Measurements from ENCODE around the gene ELP4. TPM values are rescaled to one million over a fixed set of nuclear protein-coding genes. Genes with fewer than 3 reads are reported as not detected.

Gene ELP4
- total and polyA plus RNA-seq, 3 experiments from 2014 or later: 18.4 to 23.2 (median 20.5) TPM

- Mint-ChIP-seq H3K4me1 (no peaks in the 10 kb centered on the region), H3K4me3 (no peak overlapping the region), H3K9me3 (no peaks in the 10 kb centered on the region), H3K27me3 (no peaks in the 10 kb centered on the region), H3K36me3 (peaks cover 12 to 26% (median 15%) of the 10 kb centered on the region in 3 donors), H3K27ac (peak overlapping the region in 1 of 8 donors; percentile 40)
- Histone ChIP-seq H3K27ac (ENCODE audit: low read depth, low read length) (no peak overlapping the region), H3K27me3 (ENCODE audit: insufficient read depth, low read length, poor library complexity, severe bottlenecking) (no peaks in the 10 kb centered on the region), H3K9me3 (ENCODE audit: low read length) (no peaks in the 10 kb centered on the region), H3K36me3 (ENCODE audit: insufficient read depth, low read length) (no peaks in the 10 kb centered on the region), H3K4me3 (ENCODE audit: low read length) (no peak overlapping the region), H3K4me1 (ENCODE audit: insufficient read depth, low read length) (no peaks in the 10 kb centered on the region)
- ChIA-PET POLR2A (no interaction called here), CTCF (no interaction called here)
- DNase-seq: no peak
Measured at GRCh38 chr11:31768749-31769640, 259.4 kb downstream of the ELP4 start.

GRCh38 chr11:31770011-31770700 is 260.6 kb downstream of the ELP4 start:
- Mint-ChIP-seq H3K27me3 (no peaks in the 10 kb centered on the region), H3K27ac (no peak overlapping the region), H3K36me3 (peaks cover 9 to 26% (median 14%) of the 10 kb centered on the region in 3 donors), H3K9me3 (no peaks in the 10 kb centered on the region), H3K4me3 (no peak overlapping the region), H3K4me1 (no peaks in the 10 kb centered on the region)
- POLR2A ChIA-PET: no interaction called here
- Histone ChIP-seq H3K9me3 (ENCODE audit: low read length) (no peaks in the 10 kb centered on the region), H3K4me3 (ENCODE audit: low read length) (no peak overlapping the region), H3K4me1 (ENCODE audit: insufficient read depth, low read length) (no peaks in the 10 kb centered on the region), H3K36me3 (ENCODE audit: insufficient read depth, low read length) (no peaks in the 10 kb centered on the region), H3K27ac (ENCODE audit: low read depth, low read length) (no peak overlapping the region), H3K27me3 (ENCODE audit: insufficient read depth, low read length, poor library complexity, severe bottlenecking) (no peaks in the 10 kb centered on the region)
- no peak for DNase-seq
- CTCF ChIA-PET: no interaction called here

GRCh38 chr11:31772412-31772811 is 262.8 kb downstream of the ELP4 start:
- Histone ChIP-seq H3K9me3 (ENCODE audit: low read length) (no peaks in the 10 kb centered on the region), H3K27me3 (ENCODE audit: insufficient read depth, low read length, poor library complexity, severe bottlenecking) (no peaks in the 10 kb centered on the region), H3K4me1 (ENCODE audit: insufficient read depth, low read length) (no peaks in the 10 kb centered on the region), H3K4me3 (ENCODE audit: low read length) (no peak overlapping the region), H3K36me3 (ENCODE audit: insufficient read depth, low read length) (no peaks in the 10 kb centered on the region), H3K27ac (ENCODE audit: low read depth, low read length) (no peak overlapping the region)
- POLR2A ChIA-PET: no interaction called here
- no peaks in the 10 kb centered on the region for H3K4me1 Mint-ChIP-seq
- CTCF ChIA-PET: no interaction called here
- peaks cover 10 to 28% (median 15%) of the 10 kb centered on the region in 3 donors for H3K36me3 Mint-ChIP-seq
- no peaks in the 10 kb centered on the region for H3K9me3 Mint-ChIP-seq
- H3K27me3 Mint-ChIP-seq: no peaks in the 10 kb centered on the region
- no peak for DNase-seq
- no peak overlapping the region for H3K27ac Mint-ChIP-seq
- H3K4me3 Mint-ChIP-seq: no peak overlapping the region

GRCh38 chr11:31779374-31779791 is 269.8 kb downstream of the ELP4 start:
- H3K9me3 Mint-ChIP-seq: no peaks in the 10 kb centered on the region
- no peaks in the 10 kb centered on the region for H3K4me1 Mint-ChIP-seq
- H3K4me1 ChIP-seq (ENCODE audit: insufficient read depth, low read length): no peaks in the 10 kb centered on the region
- no peaks in the 10 kb centered on the region for H3K9me3 ChIP-seq (ENCODE audit: low read length)
- no peak overlapping the region for H3K4me3 ChIP-seq (ENCODE audit: low read length)
- H3K27ac ChIP-seq (ENCODE audit: low read depth, low read length): no peak overlapping the region
- H3K27me3 Mint-ChIP-seq: no peaks in the 10 kb centered on the region
- H3K36me3 ChIP-seq (ENCODE audit: insufficient read depth, low read length): no peaks in the 10 kb centered on the region
- no peak overlapping the region for H3K4me3 Mint-ChIP-seq
- ChIA-PET POLR2A (no interaction called here), CTCF (no interaction called here)
- H3K27ac Mint-ChIP-seq: no peak overlapping the region
- H3K27me3 ChIP-seq (ENCODE audit: insufficient read depth, low read length, poor library complexity, severe bottlenecking): no peaks in the 10 kb centered on the region
- peaks cover 13 to 21% (median 20%) of the 10 kb centered on the region in 3 donors for H3K36me3 Mint-ChIP-seq
- DNase-seq: no peak

GRCh38 chr11:31780078-31780477 is 270.5 kb downstream of the ELP4 start:
- Mint-ChIP-seq H3K27me3 (no peaks in the 10 kb centered on the region), H3K36me3 (peaks cover 15 to 21% (median 19%) of the 10 kb centered on the region in 3 donors), H3K4me1 (no peaks in the 10 kb centered on the region), H3K4me3 (no peak overlapping the region), H3K27ac (no peak overlapping the region), H3K9me3 (no peaks in the 10 kb centered on the region)
- H3K27ac ChIP-seq (ENCODE audit: low read depth, low read length): no peak overlapping the region
- CTCF ChIA-PET: no interaction called here
- H3K4me1 ChIP-seq (ENCODE audit: insufficient read depth, low read length): no peaks in the 10 kb centered on the region
- DNase-seq: no peak
- H3K27me3 ChIP-seq (ENCODE audit: insufficient read depth, low read length, poor library complexity, severe bottlenecking): no peaks in the 10 kb centered on the region
- no peaks in the 10 kb centered on the region for H3K9me3 ChIP-seq (ENCODE audit: low read length)
- H3K4me3 ChIP-seq (ENCODE audit: low read length): no peak overlapping the region
- no peaks in the 10 kb centered on the region for H3K36me3 ChIP-seq (ENCODE audit: insufficient read depth, low read length)
- POLR2A ChIA-PET: no interaction called here

GRCh38 chr11:31780480-31780971 is 271.0 kb downstream of the ELP4 start:
- Mint-ChIP-seq H3K36me3 (peaks cover 16 to 21% (median 19%) of the 10 kb centered on the region in 3 donors), H3K27ac (peak overlapping the region in 1 of 8 donors; percentile 6), H3K27me3 (no peaks in the 10 kb centered on the region), H3K9me3 (no peaks in the 10 kb centered on the region), H3K4me3 (no peak overlapping the region), H3K4me1 (no peaks in the 10 kb centered on the region)
- H3K27ac ChIP-seq (ENCODE audit: low read depth, low read length): no peak overlapping the region
- ChIA-PET CTCF (no interaction called here), POLR2A (no interaction called here)
- no peaks in the 10 kb centered on the region for H3K36me3 ChIP-seq (ENCODE audit: insufficient read depth, low read length)
- H3K9me3 ChIP-seq (ENCODE audit: low read length): no peaks in the 10 kb centered on the region
- H3K27me3 ChIP-seq (ENCODE audit: insufficient read depth, low read length, poor library complexity, severe bottlenecking): no peaks in the 10 kb centered on the region
- H3K4me3 ChIP-seq (ENCODE audit: low read length): no peak overlapping the region
- no peaks in the 10 kb centered on the region for H3K4me1 ChIP-seq (ENCODE audit: insufficient read depth, low read length)
- no peak for DNase-seq

- ChIA-PET CTCF (no interaction called here), POLR2A (no interaction called here)
- no peak overlapping the region for H3K4me3 Mint-ChIP-seq
- H3K9me3 Mint-ChIP-seq: no peaks in the 10 kb centered on the region
- no peak overlapping the region for H3K27ac ChIP-seq (ENCODE audit: low read depth, low read length)
- peaks cover 16 to 21% (median 19%) of the 10 kb centered on the region in 3 donors for H3K36me3 Mint-ChIP-seq
- DNase-seq: no peak
- no peak overlapping the region for H3K27ac Mint-ChIP-seq
- H3K27me3 ChIP-seq (ENCODE audit: insufficient read depth, low read length, poor library complexity, severe bottlenecking): no peaks in the 10 kb centered on the region
- no peaks in the 10 kb centered on the region for H3K4me1 ChIP-seq (ENCODE audit: insufficient read depth, low read length)
- H3K4me3 ChIP-seq (ENCODE audit: low read length): no peak overlapping the region
- no peaks in the 10 kb centered on the region for H3K9me3 ChIP-seq (ENCODE audit: low read length)
- H3K27me3 Mint-ChIP-seq: no peaks in the 10 kb centered on the region
- no peaks in the 10 kb centered on the region for H3K36me3 ChIP-seq (ENCODE audit: insufficient read depth, low read length)
- H3K4me1 Mint-ChIP-seq: no peaks in the 10 kb centered on the region
Measured at GRCh38 chr11:31782257-31782656, 272.7 kb downstream of the ELP4 start.

GRCh38 chr11:31783252-31783651 is 273.7 kb downstream of the ELP4 start:
- H3K4me3 Mint-ChIP-seq: no peak overlapping the region
- H3K36me3 Mint-ChIP-seq: peaks cover 15 to 16% (median 16%) of the 10 kb centered on the region in 3 donors
- CTCF ChIA-PET: no interaction called here
- H3K9me3 ChIP-seq (ENCODE audit: low read length): no peaks in the 10 kb centered on the region
- DNase-seq: no peak
- POLR2A ChIA-PET: no interaction called here
- no peaks in the 10 kb centered on the region for H3K27me3 Mint-ChIP-seq
- H3K27me3 ChIP-seq (ENCODE audit: insufficient read depth, low read length, poor library complexity, severe bottlenecking): no peaks in the 10 kb centered on the region
- no peaks in the 10 kb centered on the region for H3K9me3 Mint-ChIP-seq
- H3K4me1 ChIP-seq (ENCODE audit: insufficient read depth, low read length): no peaks in the 10 kb centered on the region
- H3K4me3 ChIP-seq (ENCODE audit: low read length): no peak overlapping the region
- no peak overlapping the region for H3K27ac ChIP-seq (ENCODE audit: low read depth, low read length)
- H3K27ac Mint-ChIP-seq: no peak overlapping the region
- no peaks in the 10 kb centered on the region for H3K36me3 ChIP-seq (ENCODE audit: insufficient read depth, low read length)
- no peaks in the 10 kb centered on the region for H3K4me1 Mint-ChIP-seq

All from CD8-positive, alpha-beta memory T cell (primary cell).